ENCODE data around the gene HENMT1.
A peak's percentile ranks its signal among the peaks of the same experiment; 100 is the strongest.
"Not testable (repeated sequence)": the region's sequence is repeated elsewhere in the genome, so short reads cannot be mapped to it uniquely, and the experiment has no call there.

HENMT1 gene

GRCh38 chr1:108670131-108670773 lies 9.4 kb upstream of the HENMT1 start:
- no peak for DNase-seq

- no peak for DNase-seq
Observed at GRCh38 chr1:108669679-108670078, 8.8 kb upstream of the HENMT1 start.

- no peak for DNase-seq
Observed at GRCh38 chr1:108668777-108669176, 7.9 kb upstream of the HENMT1 start.

GRCh38 chr1:108667422-108667821 lies 6.5 kb upstream of the HENMT1 start:
- DNase-seq = not testable (repeated sequence)

- DNase-seq = no peak
Observed at GRCh38 chr1:108665771-108666170, 4.9 kb upstream of the HENMT1 start.

- no peak for DNase-seq
Observed at GRCh38 chr1:108665067-108665466, 4.2 kb upstream of the HENMT1 start.

GRCh38 chr1:108664481-108664880 lies 3.6 kb upstream of the HENMT1 start:
- no peak for DNase-seq

- DNase-seq = no peak
Observed at GRCh38 chr1:108663074-108663473, 2.2 kb upstream of the HENMT1 start.

- no peak for DNase-seq
Observed at GRCh38 chr1:108657356-108658080, 3.4 kb downstream of the HENMT1 start.

GRCh38 chr1:108653431-108654105 lies 7.3 kb downstream of the HENMT1 start:
- no peak for DNase-seq

- DNase-seq = peak; percentile 85 to 88
Observed at GRCh38 chr1:108646648-108647269, 14.1 kb downstream of the HENMT1 start.

GRCh38 chr1:108646265-108646647 lies 14.6 kb downstream of the HENMT1 start:
- no peak for DNase-seq

GRCh38 chr1:108645564-108646184 lies 15.2 kb downstream of the HENMT1 start:
- no peak for DNase-seq

GRCh38 chr1:108644984-108645383 lies 15.9 kb downstream of the HENMT1 start:
- no peak for DNase-seq

- DNase-seq = peak; percentile 58 to 85
Observed at GRCh38 chr1:108643492-108644335, 17.2 kb downstream of the HENMT1 start.

- DNase-seq = not testable (repeated sequence)
Observed at GRCh38 chr1:108640863-108641262, 20.0 kb downstream of the HENMT1 start.

- DNase-seq = no peak
Observed at GRCh38 chr1:108639899-108640560, 20.9 kb downstream of the HENMT1 start.

- no peak for DNase-seq
Observed at GRCh38 chr1:108636876-108637275, 24.0 kb downstream of the HENMT1 start.

- DNase-seq = no peak
Observed at GRCh38 chr1:108634521-108634920, 26.4 kb downstream of the HENMT1 start.

GRCh38 chr1:108628665-108629064 lies 32.2 kb downstream of the HENMT1 start:
- no peak for DNase-seq

- DNase-seq = no peak
Observed at GRCh38 chr1:108627951-108628350, 32.9 kb downstream of the HENMT1 start.

- no peak for DNase-seq
Observed at GRCh38 chr1:108627256-108627655, 33.6 kb downstream of the HENMT1 start.

Data from inflammatory macrophage treated with lipopolysaccharide for 1 hour (primary cell).